Measurements from ENCODE around the gene CYP21A2.
"Not testable (repeated sequence)": the region's sequence is repeated elsewhere in the genome, so short reads cannot be mapped to it uniquely, and the experiment has no call there.

The CYP21A2 gene

DNA sequence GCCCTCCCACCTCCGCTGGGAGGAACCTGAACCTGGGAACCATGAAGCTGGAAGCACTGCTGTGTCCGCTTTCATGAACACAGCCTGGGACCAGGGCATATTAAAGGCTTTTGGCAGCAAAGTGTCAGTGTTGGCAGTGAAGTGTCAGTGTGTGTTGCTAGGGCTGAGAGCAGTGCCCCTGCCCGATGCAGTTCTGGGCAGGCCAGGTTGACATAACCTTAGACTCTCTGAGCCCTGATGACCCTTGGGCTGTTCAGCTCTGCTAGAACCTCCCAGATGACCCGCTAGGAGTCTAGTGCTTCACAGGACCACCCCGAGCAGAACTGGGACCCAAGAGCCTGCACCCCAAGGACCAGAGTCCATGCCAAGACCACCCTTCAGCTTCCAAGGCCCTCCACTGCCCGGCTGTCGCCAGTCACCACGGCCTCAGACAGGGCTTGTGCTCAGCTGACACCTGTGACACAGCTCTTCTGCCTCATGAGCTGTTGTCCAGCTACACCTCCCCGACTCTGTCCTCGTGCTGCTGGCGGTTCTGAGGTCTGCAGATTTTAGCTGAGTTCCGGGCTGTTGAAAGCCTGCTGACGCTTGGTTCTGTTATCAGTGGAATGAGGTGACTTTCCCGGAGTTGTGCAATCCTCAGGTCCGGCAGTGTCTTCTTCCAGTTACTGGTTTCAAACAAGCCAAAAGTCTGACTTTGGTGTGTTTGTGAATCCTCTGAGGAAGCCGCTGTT is 2.8 kb upstream of the CYP21A2 start:
- DNase-seq (ENCODE audit: low read depth) = not testable (repeated sequence)

DNA sequence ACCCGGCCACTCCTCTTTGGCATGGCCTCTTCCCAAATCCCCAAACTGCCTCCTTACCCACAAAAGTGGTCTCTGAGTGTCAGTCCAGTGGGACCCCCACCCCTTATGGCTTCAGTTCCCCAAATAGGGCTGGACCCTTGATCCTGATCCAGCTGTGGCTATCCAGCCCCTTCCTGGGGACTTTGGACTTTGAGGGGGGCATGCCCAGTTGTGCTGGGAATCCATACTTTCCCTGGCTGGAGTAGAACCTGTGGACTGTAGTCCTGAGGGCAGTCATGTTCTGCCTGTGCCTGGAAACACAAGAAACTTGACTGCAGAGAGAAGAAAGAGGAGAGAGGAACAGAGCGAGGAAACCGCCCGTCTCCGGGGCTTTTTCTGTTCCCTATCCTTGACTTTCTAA is 1.1 kb upstream of the CYP21A2 start:
- not testable (repeated sequence) for DNase-seq (ENCODE audit: low read depth)

DNA sequence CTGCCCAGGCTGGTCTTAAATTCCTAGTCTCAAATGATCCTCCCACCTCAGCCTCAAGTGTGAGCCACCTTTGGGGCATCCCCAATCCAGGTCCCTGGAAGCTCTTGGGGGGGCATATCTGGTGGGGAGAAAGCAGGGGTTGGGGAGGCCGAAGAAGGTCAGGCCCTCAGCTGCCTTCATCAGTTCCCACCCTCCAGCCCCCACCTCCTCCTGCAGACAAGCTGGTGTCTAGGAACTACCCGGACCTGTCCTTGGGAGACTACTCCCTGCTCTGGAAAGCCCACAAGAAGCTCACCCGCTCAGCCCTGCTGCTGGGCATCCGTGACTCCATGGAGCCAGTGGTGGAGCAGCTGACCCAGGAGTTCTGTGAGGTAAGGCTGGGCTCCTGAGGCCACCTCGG is 663 bp downstream of the CYP21A2 start:
- not testable (repeated sequence) for DNase-seq (ENCODE audit: low read depth)

DNA sequence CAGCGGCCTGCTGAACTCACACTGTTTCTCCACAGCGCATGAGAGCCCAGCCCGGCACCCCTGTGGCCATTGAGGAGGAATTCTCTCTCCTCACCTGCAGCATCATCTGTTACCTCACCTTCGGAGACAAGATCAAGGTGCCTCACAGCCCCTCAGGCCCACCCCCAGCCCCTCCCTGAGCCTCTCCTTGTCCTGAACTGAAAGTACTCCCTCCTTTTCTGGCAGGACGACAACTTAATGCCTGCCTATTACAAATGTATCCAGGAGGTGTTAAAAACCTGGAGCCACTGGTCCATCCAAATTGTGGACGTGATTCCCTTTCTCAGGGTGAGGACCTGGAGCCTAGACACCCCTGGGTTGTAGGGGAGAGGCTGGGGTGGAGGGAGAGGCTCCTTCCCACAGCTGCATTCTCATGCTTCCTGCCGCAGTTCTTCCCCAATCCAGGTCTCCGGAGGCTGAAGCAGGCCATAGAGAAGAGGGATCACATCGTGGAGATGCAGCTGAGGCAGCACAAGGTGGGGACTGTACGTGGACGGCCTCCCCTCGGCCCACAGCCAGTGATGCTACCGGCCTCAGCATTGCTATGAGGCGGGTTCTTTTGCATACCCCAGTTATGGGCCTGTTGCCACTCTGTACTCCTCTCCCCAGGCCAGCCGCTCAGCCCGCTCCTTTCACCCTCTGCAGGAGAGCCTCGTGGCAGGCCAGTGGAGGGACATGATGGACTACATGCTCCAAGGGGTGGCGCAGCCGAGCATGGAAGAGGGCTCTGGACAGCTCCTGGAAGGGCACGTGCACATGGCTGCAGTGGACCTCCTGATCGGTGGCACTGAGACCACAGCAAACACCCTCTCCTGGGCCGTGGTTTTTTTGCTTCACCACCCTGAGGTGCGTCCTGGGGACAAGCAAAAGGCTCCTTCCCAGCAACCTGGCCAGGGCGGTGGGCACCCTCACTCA is 1.4 kb downstream of the CYP21A2 start:
- DNase-seq (ENCODE audit: low read depth) = not testable (repeated sequence)

DNA sequence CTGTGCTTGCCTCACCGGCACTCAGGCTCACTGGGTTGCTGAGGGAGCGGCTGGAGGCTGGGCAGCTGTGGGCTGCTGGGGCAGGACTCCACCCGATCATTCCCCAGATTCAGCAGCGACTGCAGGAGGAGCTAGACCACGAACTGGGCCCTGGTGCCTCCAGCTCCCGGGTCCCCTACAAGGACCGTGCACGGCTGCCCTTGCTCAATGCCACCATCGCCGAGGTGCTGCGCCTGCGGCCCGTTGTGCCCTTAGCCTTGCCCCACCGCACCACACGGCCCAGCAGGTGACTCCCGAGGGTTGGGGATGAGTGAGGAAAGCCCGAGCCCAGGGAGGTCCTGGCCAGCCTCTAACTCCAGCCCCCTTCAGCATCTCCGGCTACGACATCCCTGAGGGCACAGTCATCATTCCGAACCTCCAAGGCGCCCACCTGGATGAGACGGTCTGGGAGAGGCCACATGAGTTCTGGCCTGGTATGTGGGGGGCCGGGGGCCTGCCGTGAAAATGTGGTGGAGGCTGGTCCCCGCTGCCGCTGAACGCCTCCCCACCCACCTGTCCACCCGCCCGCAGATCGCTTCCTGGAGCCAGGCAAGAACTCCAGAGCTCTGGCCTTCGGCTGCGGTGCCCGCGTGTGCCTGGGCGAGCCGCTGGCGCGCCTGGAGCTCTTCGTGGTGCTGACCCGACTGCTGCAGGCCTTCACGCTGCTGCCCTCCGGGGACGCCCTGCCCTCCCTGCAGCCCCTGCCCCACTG is 2.3 kb downstream of the CYP21A2 start:
- DNase-seq (ENCODE audit: low read depth) = not testable (repeated sequence)

DNA sequence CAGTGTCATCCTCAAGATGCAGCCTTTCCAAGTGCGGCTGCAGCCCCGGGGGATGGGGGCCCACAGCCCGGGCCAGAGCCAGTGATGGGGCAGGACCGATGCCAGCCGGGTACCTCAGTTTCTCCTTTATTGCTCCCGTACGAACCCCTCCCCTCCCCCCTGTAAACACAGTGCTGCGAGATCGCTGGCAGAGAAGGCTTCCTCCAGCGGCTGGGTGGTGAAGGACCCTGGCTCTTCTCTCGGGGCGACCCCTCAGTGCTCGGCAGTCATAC is 2.8 kb downstream of the CYP21A2 start:
- DNase-seq (ENCODE audit: low read depth) = not testable (repeated sequence)

DNA sequence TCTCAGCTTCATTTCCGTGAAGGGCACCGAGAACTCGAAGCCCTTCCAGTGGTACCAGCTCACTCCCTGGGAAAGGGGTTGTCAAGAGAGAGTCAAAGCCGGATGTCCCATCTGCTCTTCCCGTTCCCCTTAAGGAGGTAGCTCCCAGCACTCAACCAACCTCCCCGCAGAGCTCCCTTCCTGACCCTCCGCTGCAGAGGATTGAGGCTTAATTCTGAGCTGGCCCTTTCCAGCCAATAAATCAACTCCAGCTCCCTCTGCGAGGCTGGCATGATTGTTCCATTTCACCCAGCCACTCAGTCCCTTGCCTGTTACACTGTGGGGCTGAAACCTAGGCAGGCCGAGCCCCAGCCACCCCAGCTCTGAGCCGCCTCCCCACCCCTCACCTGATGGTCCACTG is 3.2 kb downstream of the CYP21A2 start:
- DNase-seq (ENCODE audit: low read depth) = not testable (repeated sequence)

DNA sequence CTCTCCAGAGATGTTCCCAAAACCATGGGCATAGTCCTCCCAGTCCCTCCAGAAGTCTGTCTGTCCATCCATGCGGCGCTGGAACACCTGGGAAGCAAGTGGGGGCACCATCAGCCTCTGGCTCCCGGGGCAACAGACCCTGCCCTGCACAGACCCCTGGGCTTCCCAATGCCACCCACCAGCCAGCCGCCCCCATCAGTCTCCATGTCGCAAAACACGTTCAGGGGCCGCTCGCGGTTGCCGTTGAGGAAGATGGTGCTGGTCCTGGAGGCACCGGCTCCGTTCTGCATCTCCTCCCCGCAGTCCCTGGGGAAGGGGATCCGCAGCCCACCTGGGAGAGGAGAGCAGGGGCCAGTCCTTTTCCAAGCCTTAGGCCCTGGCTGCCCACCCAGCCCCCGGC is 4.1 kb downstream of the CYP21A2 start:
- not testable (repeated sequence) for DNase-seq (ENCODE audit: low read depth)

DNA sequence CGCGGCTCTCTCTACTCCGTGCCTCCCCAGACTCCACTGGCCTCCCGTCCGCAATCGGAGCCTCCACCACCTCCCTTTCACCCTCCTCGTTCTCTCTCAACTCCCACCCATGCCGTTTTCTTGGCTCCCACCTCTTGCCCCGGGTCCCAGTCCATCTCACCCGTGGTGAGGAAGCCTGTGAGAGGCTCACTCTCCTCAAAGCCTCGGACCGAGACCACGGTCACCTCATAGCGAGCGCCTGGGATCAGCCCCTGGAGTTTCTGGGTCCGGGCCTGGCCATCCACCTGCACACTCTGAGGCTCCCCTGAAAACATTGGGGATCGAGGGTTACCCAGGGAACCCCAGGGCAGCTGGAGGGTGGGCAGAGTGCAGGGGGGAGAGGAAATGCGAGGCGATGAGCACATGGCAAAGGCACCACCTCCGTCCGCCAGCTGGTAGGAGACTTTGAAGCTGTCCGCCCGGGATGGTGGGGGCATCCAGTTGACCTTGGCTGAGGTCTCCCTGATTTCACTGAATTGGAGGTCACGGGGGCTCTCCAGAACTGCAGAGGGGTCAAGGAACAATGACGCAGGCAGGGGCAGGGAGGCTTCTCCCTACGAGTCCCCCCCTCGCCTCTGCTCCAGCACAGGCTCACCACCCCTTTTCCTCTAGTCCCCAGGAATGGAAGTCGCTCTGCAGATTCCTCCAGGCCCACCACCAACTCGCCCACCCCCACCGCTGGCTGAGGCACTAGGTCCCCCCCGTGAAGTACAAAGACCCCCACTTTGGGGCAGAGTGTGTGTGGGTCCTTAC is 5.6 kb downstream of the CYP21A2 start:
- not testable (repeated sequence) for DNase-seq (ENCODE audit: low read depth)

DNA sequence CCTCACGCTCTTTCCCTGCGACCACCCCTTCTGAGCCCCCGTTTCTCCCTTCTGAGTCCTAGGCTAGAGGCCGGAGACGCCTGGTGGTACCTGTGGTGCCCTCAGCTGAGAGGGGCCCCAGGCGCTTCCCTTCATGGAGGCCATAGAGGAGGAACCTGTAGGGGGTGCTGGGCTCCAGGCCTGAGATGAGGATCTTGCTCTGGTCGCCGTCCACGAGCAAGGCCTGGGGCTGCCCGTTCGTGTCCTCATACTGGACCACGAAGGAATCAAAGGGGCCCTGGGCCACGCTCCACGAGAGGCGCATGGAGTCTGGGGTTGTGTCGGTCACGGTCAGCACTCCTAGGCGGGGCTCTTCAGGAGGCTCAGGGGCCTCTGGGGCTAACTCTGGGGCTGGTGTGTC is 6.7 kb downstream of the CYP21A2 start:
- not testable (repeated sequence) for DNase-seq (ENCODE audit: low read depth)

DNA sequence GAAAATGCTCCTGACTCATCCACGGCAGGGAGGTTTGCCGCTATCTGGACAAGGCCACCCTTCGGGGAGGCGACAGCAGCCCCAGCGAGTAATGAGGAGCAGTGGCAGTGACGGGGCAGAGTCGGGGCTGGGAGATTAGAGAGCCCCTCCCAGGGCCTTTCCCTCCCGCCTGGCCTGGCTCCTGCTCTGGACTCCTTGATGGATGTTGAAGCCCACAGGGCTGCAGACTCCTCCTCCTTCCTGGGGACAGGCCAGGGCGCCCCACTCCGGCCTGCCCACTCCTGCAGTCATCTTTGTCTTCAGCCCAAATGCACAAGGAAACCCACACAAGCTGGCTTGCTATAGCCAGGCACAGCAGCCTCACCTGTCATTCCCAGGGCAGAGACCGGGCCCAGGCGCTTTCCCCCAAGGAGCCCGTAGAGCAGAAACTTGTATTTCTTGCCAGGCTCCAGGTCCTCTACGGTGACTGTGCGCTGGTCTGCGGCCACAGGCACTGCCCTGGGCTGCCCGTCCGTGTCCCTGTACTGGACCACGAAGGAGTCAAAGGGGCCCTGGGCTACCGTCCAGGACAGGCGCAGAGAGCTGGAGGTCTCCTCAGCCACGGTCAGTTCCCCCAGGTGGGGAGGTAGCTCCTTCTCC is 7.7 kb downstream of the CYP21A2 start:
- DNase-seq (ENCODE audit: low read depth) = no peak

DNA sequence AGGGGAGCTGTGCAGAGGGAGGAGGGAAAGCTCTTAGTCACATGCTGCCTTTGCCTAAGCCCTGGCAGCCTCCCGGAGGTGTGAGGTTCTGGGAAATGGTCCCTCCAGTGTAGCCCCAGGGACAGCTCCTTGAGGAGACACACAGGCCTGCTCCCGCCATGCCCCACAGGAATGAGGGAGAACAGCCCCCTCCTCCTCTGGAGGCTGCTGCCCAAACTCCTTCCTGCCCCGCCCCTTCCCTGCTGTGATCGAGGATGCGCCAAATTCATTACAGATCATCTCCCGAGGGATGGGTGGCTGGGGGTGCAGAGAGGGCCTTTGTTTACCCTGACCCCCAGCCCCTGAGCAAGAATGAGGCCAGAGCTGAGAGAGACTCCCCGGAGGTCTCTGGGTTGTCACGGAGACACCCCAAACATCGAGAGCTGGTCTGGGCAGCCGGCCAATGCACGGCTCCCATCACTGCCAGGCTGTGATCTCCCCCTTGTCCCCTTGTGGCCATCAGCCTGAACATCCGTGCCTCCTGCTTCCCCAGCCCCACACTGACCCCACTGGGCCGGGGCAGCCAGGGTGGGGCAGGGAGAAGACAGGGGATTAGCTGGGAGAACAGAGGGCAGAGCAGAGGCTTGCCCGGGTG is 8.4 kb downstream of the CYP21A2 start:
- DNase-seq (ENCODE audit: low read depth) = no peak

DNA sequence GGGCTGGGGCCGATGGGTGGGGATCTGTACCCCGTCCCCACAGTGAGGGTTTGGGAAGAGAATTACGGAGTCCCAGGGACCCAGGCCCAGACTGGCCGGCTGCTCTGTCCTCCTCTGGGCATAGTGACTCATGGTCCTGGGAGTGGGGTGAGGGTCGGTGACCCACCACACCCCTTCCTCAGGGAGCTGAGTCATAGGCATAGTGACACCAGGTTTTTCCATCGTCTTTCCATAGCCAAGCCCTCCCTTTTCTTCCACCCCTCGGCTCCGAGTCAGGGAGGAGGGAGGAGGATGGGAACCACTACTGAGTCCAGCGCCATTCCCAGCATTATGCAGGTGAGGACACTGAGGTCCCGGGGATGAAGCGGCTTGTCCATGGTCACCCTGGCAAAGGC is 8.9 kb downstream of the CYP21A2 start:
- no peak for DNase-seq (ENCODE audit: low read depth)

DNA sequence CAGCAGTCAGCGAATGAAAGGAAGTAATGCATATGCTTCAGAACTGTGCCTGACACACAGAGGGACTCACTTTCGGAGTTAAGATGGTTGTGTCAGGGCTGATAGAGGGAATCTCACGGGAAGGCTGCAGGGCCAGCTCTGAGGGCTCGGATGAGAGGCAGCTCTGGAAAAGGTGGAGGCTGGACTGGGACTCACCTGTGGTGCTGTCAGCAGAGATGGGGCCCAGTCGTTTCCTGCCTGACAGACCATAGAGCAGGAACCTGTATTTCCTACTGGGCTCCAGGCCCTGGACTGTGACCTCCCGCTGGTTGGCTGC is 9.3 kb downstream of the CYP21A2 start:
- no peak for DNase-seq (ENCODE audit: low read depth)

DNA sequence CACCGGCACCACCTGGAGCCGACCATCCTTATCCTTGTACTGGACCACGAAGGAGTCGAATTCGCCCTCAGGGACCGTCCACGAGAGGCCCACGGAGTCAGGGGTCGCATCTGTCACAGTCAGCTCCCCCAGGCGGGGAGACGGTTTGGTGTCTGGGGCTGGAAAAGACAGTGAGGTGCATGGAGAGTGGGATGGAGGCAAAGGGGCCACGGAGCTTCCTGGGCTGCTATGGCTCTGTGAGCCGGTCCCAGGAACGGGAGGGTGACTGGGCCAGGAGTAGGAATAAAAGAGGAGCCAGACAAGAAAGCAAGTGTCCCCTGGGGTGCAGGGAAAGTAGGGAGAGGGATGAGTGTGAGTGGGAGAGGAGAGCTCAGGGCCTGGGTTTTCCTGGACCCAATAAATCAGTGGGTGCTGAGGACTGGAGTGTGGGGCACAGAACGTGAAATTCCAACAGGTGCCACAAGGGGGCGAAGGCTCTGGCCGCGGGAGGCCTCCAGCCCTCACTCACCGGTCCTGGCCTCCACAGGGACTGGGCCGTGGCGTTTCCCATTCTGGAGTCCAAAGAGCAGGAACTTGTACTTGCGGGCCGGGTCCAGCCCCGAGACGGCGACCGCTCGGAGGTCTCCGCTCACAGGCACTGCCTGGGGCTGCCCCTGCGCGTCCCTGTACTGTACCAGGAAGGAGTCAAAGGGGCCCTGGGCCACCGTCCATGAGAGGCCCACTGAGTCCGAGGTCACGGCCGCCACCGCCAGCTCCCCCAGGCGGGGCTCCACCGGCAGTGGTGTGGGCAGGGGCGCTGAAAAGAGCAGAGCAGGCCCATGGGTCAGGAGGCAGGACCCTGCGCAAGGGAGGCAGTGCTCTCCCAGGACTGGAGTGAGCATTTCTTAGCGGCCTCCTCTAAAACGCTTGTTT is 9.9 kb downstream of the CYP21A2 start:
- peak; percentile 37 for DNase-seq (ENCODE audit: low read depth)

DNA sequence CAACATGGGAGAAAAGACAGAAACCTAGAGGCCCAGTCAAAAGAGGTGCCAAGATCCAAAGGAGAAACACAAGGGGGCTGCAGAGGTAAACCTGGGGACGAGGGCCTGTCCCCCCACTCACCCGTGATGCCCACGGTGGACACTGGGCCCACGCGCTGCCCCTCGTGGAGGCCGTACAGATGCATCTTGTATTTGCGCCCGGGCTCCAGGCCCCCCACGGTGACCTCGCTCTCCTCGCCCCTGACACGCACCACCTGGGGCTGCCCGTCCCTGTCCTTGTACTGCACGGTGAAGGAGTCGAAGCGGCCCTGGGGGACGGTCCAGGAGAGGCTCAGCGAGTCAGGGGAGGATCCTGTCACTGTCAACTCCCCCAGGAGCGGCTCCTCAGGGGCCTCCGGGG is 10.9 kb downstream of the CYP21A2 start:
- not testable (repeated sequence) for DNase-seq (ENCODE audit: low read depth)

DNA sequence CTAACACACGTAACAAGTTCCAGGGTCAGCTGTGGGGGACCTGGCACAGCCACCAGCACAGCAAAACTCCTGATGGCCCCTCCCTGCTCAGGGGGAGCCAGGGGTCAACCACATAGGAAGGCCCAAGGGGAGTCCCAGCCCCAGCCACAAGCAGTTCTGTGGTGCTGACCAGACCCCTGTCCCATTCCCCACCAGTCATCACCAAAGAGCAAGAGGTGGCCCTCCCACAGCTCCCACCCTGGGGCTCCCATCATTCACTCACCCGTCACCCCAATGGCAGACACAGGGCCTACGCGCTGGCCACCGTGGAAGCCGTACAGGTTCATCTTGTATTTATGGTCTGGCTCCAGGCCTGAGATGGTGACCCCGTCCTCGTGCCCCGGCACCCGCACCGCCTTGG is 11.5 kb downstream of the CYP21A2 start:
- not testable (repeated sequence) for DNase-seq (ENCODE audit: low read depth)

DNA sequence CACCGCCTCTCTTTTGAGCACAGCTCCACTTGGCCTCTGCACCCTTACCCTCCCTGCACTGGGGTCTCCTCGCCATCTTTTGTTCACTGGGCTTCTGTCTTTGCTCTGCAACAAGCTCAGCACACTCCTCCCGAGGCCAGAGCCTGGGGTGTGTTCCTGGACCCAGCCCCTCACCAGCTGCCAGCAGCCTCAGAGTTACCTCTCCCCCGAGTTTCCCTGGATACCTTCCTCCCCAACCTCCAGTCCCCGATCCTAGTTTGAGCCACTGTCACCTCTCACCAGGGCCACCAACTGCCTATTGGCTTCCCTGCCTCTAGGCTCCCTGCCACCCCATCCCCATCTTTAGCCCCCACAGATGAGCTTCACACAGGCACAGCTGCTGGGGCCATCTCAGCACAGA is 12.3 kb downstream of the CYP21A2 start:
- DNase-seq (ENCODE audit: low read depth) = no peak

DNA sequence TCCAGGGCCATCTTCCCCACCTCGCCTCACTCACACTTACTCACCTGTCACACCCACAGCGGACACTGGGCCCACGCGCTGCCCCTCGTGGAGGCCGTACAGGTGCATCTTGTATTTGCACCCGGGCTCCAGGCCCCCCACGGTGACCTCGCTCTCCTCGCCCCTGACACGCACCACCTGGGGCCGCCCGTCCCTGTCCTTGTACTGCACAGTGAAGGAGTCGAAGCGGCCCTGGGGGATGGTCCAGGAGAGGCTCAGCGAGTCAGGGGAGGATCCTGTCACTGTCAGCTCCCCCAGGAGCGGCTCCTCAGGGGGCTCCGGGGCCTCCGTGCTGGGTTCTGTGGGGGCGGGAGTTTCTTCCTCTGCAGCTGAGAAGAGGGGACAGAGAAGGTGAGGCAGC is 14.4 kb downstream of the CYP21A2 start:
- DNase-seq (ENCODE audit: low read depth) = not testable (repeated sequence)

DNA sequence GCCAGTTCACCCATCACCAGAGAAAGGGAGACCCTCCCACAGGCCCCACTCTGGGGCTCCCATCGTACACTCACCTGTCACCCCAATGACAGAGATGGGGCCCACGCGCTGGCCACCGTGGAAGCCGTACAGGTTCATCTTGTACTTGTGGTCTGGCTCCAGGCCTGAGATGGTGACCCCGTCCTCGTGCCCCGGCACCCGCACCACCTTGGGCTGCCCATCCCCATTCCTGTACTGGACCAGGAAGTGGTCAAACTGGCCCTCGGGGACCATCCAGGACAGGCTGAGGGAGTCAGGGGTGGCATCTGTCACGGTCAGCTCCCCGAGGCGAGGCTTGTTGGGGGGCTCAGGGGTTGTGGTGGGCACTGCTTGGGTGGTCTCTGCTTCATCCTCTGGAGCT is 15.1 kb downstream of the CYP21A2 start:
- not testable (repeated sequence) for DNase-seq (ENCODE audit: low read depth)

All from activated T-helper 1 cell treated with Interleukin-2 at 50 U/mL for 16 hours (primary cell).